Adipose tissue (tissue), 3 donors: ENCODE data around the gene KRTAP10-12. TPM values are rescaled to one million over a fixed set of nuclear protein-coding genes. Genes with fewer than 3 reads are reported as not detected.
"Not testable (repeated sequence)": the region's sequence is repeated elsewhere in the genome, so short reads cannot be mapped to it uniquely, and the experiment has no call there.

Source experiments
- H3K27ac ChIP-seq: one replicate; pipeline ENCODE4 v1.5.1; 2013; ENCODE audit warnings: low read depth, low read length
- WGBS, 3 donors: extraction: QIAGEN DNeasy Blood & Tissue Kit; methylation state at CpG; one replicate each; pipeline ENCODE4 v1.1.7; 2013; 5-methylcytosine and 5-hydroxymethylcytosine counted together
- polyA plus RNA-seq, 3 donors: library from polyadenylated mRNA; stranded (reverse); fragments of 200-250 nt; gene quantifications; one replicate each; pipeline ENCODE4 v1.2.3, GENCODE V29; 2013
- donor health status: healthy with polysubstance abuse.
- donor health status: Bipolar disorder and iron deficiency.
- donor health status: healthy.

The KRTAP10-12 gene
- polyA plus RNA-seq, 3 donors = not detected

- H3K27ac ChIP-seq = no peak within 1 kb of the TSS
- 58 to 72% (median 69%) methylated on average over 19 of the region's 19 CpGs for WGBS, 3 donors
Observed at GRCh38 chr21:44666401-44667320, 30.3 kb upstream of the KRTAP10-12 start, which contains the start of gene KRTAP12-2. Gene KRTAP12-2, minus strand, starts transcription at chr21:44666927. Its CDS starts 41 bp downstream, at chr21:44666886.

GRCh38 chr21:44667612-44668011 is 29.4 kb upstream of the KRTAP10-12 start:
- WGBS, 3 donors = 59 to 84% (median 70%) methylated on average over 1 of the region's 1 CpG
- H3K27ac ChIP-seq = no peak overlapping the region

GRCh38 chr21:44670642-44671432 is 26.1 kb upstream of the KRTAP10-12 start:
- H3K27ac ChIP-seq = no peak overlapping the region
- WGBS, 3 donors = 55 to 85% (median 70%) methylated on average over 3 of the region's 3 CpGs

GRCh38 chr21:44671911-44672310 is 25.1 kb upstream of the KRTAP10-12 start:
- no peak overlapping the region for H3K27ac ChIP-seq
- WGBS, 3 donors = 94 to 100% (median 97%) methylated on average over 1 of the region's 1 CpG

GRCh38 chr21:44677881-44678280 is 19.1 kb upstream of the KRTAP10-12 start:
- WGBS, 3 donors = 90 to 91% (median 91%) methylated on average over 13 of the region's 13 CpGs
- no peak overlapping the region for H3K27ac ChIP-seq

GRCh38 chr21:44681152-44681551 is 15.8 kb upstream of the KRTAP10-12 start:
- WGBS, 3 donors = 69 to 85% (median 77%) methylated on average over 11 of the region's 11 CpGs
- H3K27ac ChIP-seq = no peak overlapping the region

- WGBS, 3 donors = 67 to 79% (median 74%) methylated on average over 23 of the region's 23 CpGs
- no peak within 1 kb of the TSS for H3K27ac ChIP-seq
Observed at GRCh38 chr21:44681861-44682579, 15.0 kb upstream of the KRTAP10-12 start, which contains the start of gene KRTAP12-1. Gene KRTAP12-1, minus strand, starts transcription at chr21:44682163. Its CDS starts 40 bp downstream, at chr21:44682123.

- H3K27ac ChIP-seq = no peak overlapping the region
- 69 to 79% (median 78%) methylated on average over 15 of the region's 15 CpGs for WGBS, 3 donors
Observed at GRCh38 chr21:44682580-44683151, 14.3 kb upstream of the KRTAP10-12 start.

GRCh38 chr21:44684077-44684476 is 12.9 kb upstream of the KRTAP10-12 start:
- WGBS, 3 donors = 65 to 81% (median 72%) methylated on average over 7 of the region's 7 CpGs
- no peak overlapping the region for H3K27ac ChIP-seq

- 66 to 84% (median 70%) methylated on average over 6 of the region's 6 CpGs for WGBS, 3 donors
Observed at GRCh38 chr21:44684483-44684882, 12.5 kb upstream of the KRTAP10-12 start.

GRCh38 chr21:44685050-44685449 is 11.9 kb upstream of the KRTAP10-12 start:
- H3K27ac ChIP-seq = not testable (repeated sequence)
- WGBS, 3 donors = 74 to 83% (median 80%) methylated on average over 5 to 6 of the region's 6 CpGs

More at GRCh38 chr21:44684483-44684882, 12.5 kb upstream of the KRTAP10-12 start:
- no peak overlapping the region for H3K27ac ChIP-seq

- no peak overlapping the region for H3K27ac ChIP-seq
- 21 to 31% (median 31%) methylated on average over 12 to 14 of the region's 14 CpGs for WGBS, 3 donors
Observed at GRCh38 chr21:44686000-44686781, 10.8 kb upstream of the KRTAP10-12 start.

GRCh38 chr21:44686843-44687561 is 10.0 kb upstream of the KRTAP10-12 start:
- no peak overlapping the region for H3K27ac ChIP-seq
- WGBS, 3 donors = 48 to 63% (median 61%) methylated on average over 25 of the region's 25 CpGs

GRCh38 chr21:44687671-44688070 is 9.3 kb upstream of the KRTAP10-12 start:
- 31 to 54% (median 53%) methylated on average over 11 of the region's 11 CpGs for WGBS, 3 donors
- no peak overlapping the region for H3K27ac ChIP-seq

GRCh38 chr21:44689740-44690139 is 7.2 kb upstream of the KRTAP10-12 start:
- WGBS, 3 donors = 81 to 90% (median 84%) methylated on average over 3 of the region's 3 CpGs
- H3K27ac ChIP-seq = not testable (repeated sequence)

GRCh38 chr21:44691686-44692085 is 5.3 kb upstream of the KRTAP10-12 start:
- no peak overlapping the region for H3K27ac ChIP-seq
- WGBS, 3 donors = 46 to 74% (median 70%) methylated on average over 2 of the region's 2 CpGs
